HL-60/S4 treated with retinoic acid at 250 ng/mL for 4 days and 3 days (cell line): Measurements from ENCODE around the gene DLG5.

Experiments
- in situ Hi-C: fragments of 300-500 bp; cut with MboI; formaldehyde crosslinking; loops from 2 replicates; pipeline ENCODE4 v1.7.0; 2022; ENCODE audit warnings: low sequenced_read_pairs

Gene DLG5

GRCh38 chr10:77868523-77868922 lies 58.0 kb downstream of the DLG5 start:
- in situ Hi-C loops: no loop called here

GRCh38 chr10:77867124-77867719 lies 59.3 kb downstream of the DLG5 start:
- in situ Hi-C loops: no loop called here

GRCh38 chr10:77866598-77866997 lies 60.0 kb downstream of the DLG5 start:
- in situ Hi-C loops: no loop called here

GRCh38 chr10:77865580-77866324 lies 60.8 kb downstream of the DLG5 start:
- in situ Hi-C loops: no loop called here

- in situ Hi-C loops: no loop called here
These were observed 62.3 kb downstream of the DLG5 start for GRCh38 chr10:77864151-77864851.

GRCh38 chr10:77863446-77863845 lies 63.1 kb downstream of the DLG5 start:
- in situ Hi-C loops: no loop called here

GRCh38 chr10:77862595-77862994 lies 64.0 kb downstream of the DLG5 start:
- in situ Hi-C loops: no loop called here

GRCh38 chr10:77861366-77861765 lies 65.2 kb downstream of the DLG5 start:
- in situ Hi-C loops: no loop called here

GRCh38 chr10:77859865-77860282 lies 66.7 kb downstream of the DLG5 start:
- in situ Hi-C loops: no loop called here

GRCh38 chr10:77859200-77859864 lies 67.2 kb downstream of the DLG5 start:
- in situ Hi-C loops: no loop called here

- in situ Hi-C loops: no loop called here
These were observed 69.3 kb downstream of the DLG5 start for GRCh38 chr10:77857272-77857671.

- in situ Hi-C loops: no loop called here
These were observed 70.0 kb downstream of the DLG5 start for GRCh38 chr10:77856566-77856965.

- in situ Hi-C loops: no loop called here
These were observed 71.0 kb downstream of the DLG5 start for GRCh38 chr10:77855404-77856155.

GRCh38 chr10:77854115-77854514 lies 72.4 kb downstream of the DLG5 start:
- in situ Hi-C loops: no loop called here

- in situ Hi-C loops: no loop called here
These were observed 73.3 kb downstream of the DLG5 start for GRCh38 chr10:77853256-77853655.

GRCh38 chr10:77850620-77851231 lies 75.8 kb downstream of the DLG5 start:
- in situ Hi-C loops: no loop called here

GRCh38 chr10:77849039-77849664 lies 77.4 kb downstream of the DLG5 start:
- in situ Hi-C loops: no loop called here

GRCh38 chr10:77846718-77847311 lies 79.7 kb downstream of the DLG5 start:
- in situ Hi-C loops: no loop called here

- in situ Hi-C loops: no loop called here
These were observed 81.1 kb downstream of the DLG5 start for GRCh38 chr10:77845451-77845850.
